Measurements from ENCODE around the gene CCDC17. TPM values are rescaled to one million over a fixed set of nuclear protein-coding genes. Genes with fewer than 3 reads are reported as not detected.

CCDC17 gene
- 1.2 TPM for total RNA-seq
- long read RNA-seq, partial matches to known transcripts: 0 of 1 reads
- long read RNA-seq, other reads (novel, unspliced or antisense): 1 of 1 reads

- intact Hi-C loops (cut with DNase I): no loop called here
- no peak for DNase-seq (ENCODE audit: low spot score)
These were observed at the start of gene CCDC17 for GRCh38 chr1:45623972-45624371. Gene CCDC17, minus strand, starts transcription at chr1:45624054. Its CDS starts 145 bp downstream, at chr1:45623909.

GRCh38 chr1:45669859-45670655, 46.2 kb upstream of the CCDC17 start:
- no peak for DNase-seq (ENCODE audit: low spot score)
- intact Hi-C loops (cut with DNase I): no loop called here

- DNase-seq (ENCODE audit: low spot score): no peak
- intact Hi-C loops (cut with DNase I): no loop called here
These were observed 45.5 kb upstream of the CCDC17 start for GRCh38 chr1:45669379-45669778.

GRCh38 chr1:45668526-45668925, 44.7 kb upstream of the CCDC17 start:
- intact Hi-C loops (cut with DNase I): no loop called here
- no peak for DNase-seq (ENCODE audit: low spot score)

GRCh38 chr1:45667321-45668111, 43.7 kb upstream of the CCDC17 start:
- no peak for DNase-seq (ENCODE audit: low spot score)
- intact Hi-C loops (cut with DNase I): no loop called here

GRCh38 chr1:45666836-45667235, 43.0 kb upstream of the CCDC17 start:
- intact Hi-C loops (cut with DNase I): no loop called here
- DNase-seq (ENCODE audit: low spot score): no peak

GRCh38 chr1:45660336-45660735, 36.5 kb upstream of the CCDC17 start:
- intact Hi-C loops (cut with DNase I): no loop called here
- no peak for DNase-seq (ENCODE audit: low spot score)

GRCh38 chr1:45659222-45659621, 35.4 kb upstream of the CCDC17 start:
- intact Hi-C loops (cut with DNase I): no loop called here
- no peak for DNase-seq (ENCODE audit: low spot score)

- DNase-seq (ENCODE audit: low spot score): no peak
- intact Hi-C loops (cut with DNase I): no loop called here
These were observed 34.3 kb upstream of the CCDC17 start for GRCh38 chr1:45658171-45658570.

GRCh38 chr1:45656573-45657226, 32.8 kb upstream of the CCDC17 start:
- intact Hi-C loops (cut with DNase I): no loop called here
- no peak for DNase-seq (ENCODE audit: low spot score)

GRCh38 chr1:45654540-45655280, 30.9 kb upstream of the CCDC17 start:
- no peak for DNase-seq (ENCODE audit: low spot score)
- intact Hi-C loops (cut with DNase I): no loop called here

- intact Hi-C loops (cut with DNase I): no loop called here
- peak; percentile 76 for DNase-seq (ENCODE audit: low spot score)
These were observed 23.6 kb upstream of the CCDC17 start for GRCh38 chr1:45647248-45648021.

GRCh38 chr1:45644661-45645060, 20.8 kb upstream of the CCDC17 start:
- intact Hi-C loops (cut with DNase I): no loop called here
- DNase-seq (ENCODE audit: low spot score): no peak

- DNase-seq (ENCODE audit: low spot score): no peak
- intact Hi-C loops (cut with DNase I): no loop called here
These were observed 20.1 kb upstream of the CCDC17 start for GRCh38 chr1:45643978-45644377.

GRCh38 chr1:45643321-45643720, 19.5 kb upstream of the CCDC17 start:
- no peak for DNase-seq (ENCODE audit: low spot score)
- intact Hi-C loops (cut with DNase I): no loop called here

GRCh38 chr1:45640293-45640692, 16.4 kb upstream of the CCDC17 start:
- no peak for DNase-seq (ENCODE audit: low spot score)
- intact Hi-C loops (cut with DNase I): no loop called here

GRCh38 chr1:45635211-45635610, 11.4 kb upstream of the CCDC17 start:
- intact Hi-C loops (cut with DNase I): no loop called here
- DNase-seq (ENCODE audit: low spot score): no peak

GRCh38 chr1:45630429-45630828, 6.6 kb upstream of the CCDC17 start:
- intact Hi-C loops (cut with DNase I): no loop called here
- no peak for DNase-seq (ENCODE audit: low spot score)

- intact Hi-C loops (cut with DNase I): no loop called here
- DNase-seq (ENCODE audit: low spot score): no peak
These were observed 5.2 kb upstream of the CCDC17 start for GRCh38 chr1:45629035-45629434.

All from cardiac septum (tissue), 1 donor.